Naive thymus-derived CD4-positive, alpha-beta T cell (primary cell): ENCODE data around the gene CDC7. TPM values are rescaled to one million over a fixed set of nuclear protein-coding genes. Genes with fewer than 3 reads are reported as not detected.
A peak's percentile ranks its signal among the peaks of the same experiment; 100 is the strongest.

ENCODE experiments used
- ATAC-seq: fragments of 150-1000 bp; cut with Tn5 transposase; 2 replicates; pipeline ENCODE4 v1.10.0; 2021; ENCODE audit warnings: mild to moderate bottlenecking, moderate library complexity
- CTCF ChIA-PET: fragments of 350-600 bp; sonication (Branson Sonifier 250); formaldehyde crosslinking; loops from one replicate; lab custom pipeline; 2021; ENCODE audit warnings: antibody characterized with exemption; lab: Charles Lee
- POLR2A ChIA-PET: fragments of 350-600 bp; sonication (Branson Sonifier 250); formaldehyde crosslinking; loops from one replicate; lab custom pipeline; 2021; ENCODE audit warnings: antibody characterized with exemption, inconsistent platforms; lab: Charles Lee
- DNase-seq, 9 donors: peaks; one replicate each; pipeline versions ENCODE4 v3.0.0 to v3.0.0-alpha.2; 2020 to 2022; ENCODE audit warnings: mixed read lengths in 1 of 9
- H3K27ac ChIP-seq: one replicate; pipeline ENCODE4 v1.7.0; 2013; ENCODE audit warnings: mild to moderate bottlenecking, low read depth, low read length, moderate library complexity
- H3K27me3 ChIP-seq, 2 donors: one replicate each; pipeline ENCODE4 v1.7.0; 2013; ENCODE audit warnings: low read length in 2 of 2, mild to moderate bottlenecking in 2 of 2, moderate library complexity in 2 of 2; ENCODE audit not compliant: control insufficient read depth in 2 of 2, insufficient read depth in 2 of 2
- H3K36me3 ChIP-seq, 3 experiments: 1 replicate in 2 of 3; 2 replicates in 1 of 3; pipeline ENCODE4 v1.7.0; 2013; ENCODE audit warnings: low read length in 3 of 3, mild to moderate bottlenecking in 3 of 3, moderate library complexity in 1 of 3; ENCODE audit not compliant: insufficient read depth in 3 of 3, control insufficient read depth in 2 of 3
- H3K4me1 ChIP-seq, 2 donors: one replicate each; pipeline ENCODE4 v1.7.0; 2013; ENCODE audit warnings: low read length in 2 of 2, mild to moderate bottlenecking in 2 of 2, moderate library complexity in 1 of 2; ENCODE audit not compliant: control insufficient read depth in 2 of 2, insufficient read depth in 2 of 2
- H3K4me3 ChIP-seq: 2 replicates; pipeline ENCODE4 v1.7.0; 2013; ENCODE audit warnings: mild to moderate bottlenecking, low read length
- H3K9me3 ChIP-seq, 3 experiments: 1 replicate in 2 of 3; 2 replicates in 1 of 3; pipeline ENCODE4 v1.7.0; 2013; ENCODE audit warnings: low read length in 3 of 3; ENCODE audit not compliant: control insufficient read depth in 2 of 3
- H3K27ac Mint-ChIP-seq, 9 donors: one replicate each; pipeline ENCODE4 v1.8.0; 2020 to 2022; ENCODE audit warnings: mixed read lengths in 9 of 9, mild to moderate bottlenecking in 8 of 9, moderate library complexity in 5 of 9, inconsistent platforms in 2 of 9
- H3K27me3 Mint-ChIP-seq, 5 donors: one replicate each; pipeline ENCODE4 v1.8.0; 2021 to 2022; ENCODE audit warnings: mixed read lengths in 5 of 5, mild to moderate bottlenecking in 1 of 5
- H3K36me3 Mint-ChIP-seq, 5 donors: one replicate each; pipeline ENCODE4 v1.8.0; 2020 to 2022; ENCODE audit warnings: mixed read lengths in 5 of 5, mild to moderate bottlenecking in 3 of 5, inconsistent platforms in 1 of 5
- H3K4me1 Mint-ChIP-seq, 7 donors: one replicate each; pipeline ENCODE4 v1.8.0; 2020 to 2022; ENCODE audit warnings: mixed read lengths in 7 of 7, mild to moderate bottlenecking in 3 of 7, inconsistent platforms in 1 of 7
- H3K4me3 Mint-ChIP-seq, 10 donors: one replicate each; pipeline ENCODE4 v1.8.0; 2020 to 2022; ENCODE audit warnings: mild to moderate bottlenecking in 10 of 10, mixed read lengths in 10 of 10, moderate library complexity in 6 of 10, inconsistent platforms in 2 of 10
- H3K9me3 Mint-ChIP-seq, 11 donors: one replicate each; pipeline ENCODE4 v1.8.0; 2020 to 2022; ENCODE audit warnings: mixed read lengths in 11 of 11, mild to moderate bottlenecking in 4 of 11, inconsistent platforms in 1 of 11, moderate library complexity in 1 of 11
- intact Hi-C, 2 donors: fragments of 100-400 bp; cut with micrococcal nuclease; formaldehyde crosslinking; loops; one replicate each; pipeline ENCODE4 v1.15.1; 2023
- polyA plus RNA-seq, 2 donors: library from polyadenylated mRNA; unstranded; fragments of 300-500 nt; fragmentation: Illumina TruSeq; gene quantifications; one replicate each; pipeline ENCODE4 v1.2.3, GENCODE V29; 2021
- total RNA-seq, 6 experiments: library from RNA in 5 of 6; stranded (reverse) in 5 of 6; gene quantifications; 1 replicate in 5 of 6; 2 replicates in 1 of 6; pipeline ENCODE4 v1.2.3 and lab custom pipeline; 2021 to 2026

Gene CDC7
- total and polyA plus RNA-seq, 7 experiments from 2014 or later = 3.6 to 17.9 (median 5.5) TPM

- H3K4me1 Mint-ChIP-seq = peaks cover 29 to 69% (median 31%) of the 10 kb centered on the region in 7 donors
- POLR2A ChIA-PET = interaction anchor here (0.7 to 0.8 kb wide), 2 partner anchors 9 to 1008 kb away, joined by 4 to 5 read pairs; no protein-coding TSS in a partner anchor
- Histone ChIP-seq H3K27ac (no peak overlapping the region), H3K9me3 (no peaks in the 10 kb centered on the region), H3K27me3 (no peaks in the 10 kb centered on the region), H3K4me3 (no peak overlapping the region), H3K36me3 (no peaks in the 10 kb centered on the region), H3K4me1 (peaks cover 27 to 51% of the 10 kb centered on the region in 2 donors)
- peaks cover 0 to 2% (median 0%) of the 10 kb centered on the region in 11 donors for H3K9me3 Mint-ChIP-seq
- H3K27me3 Mint-ChIP-seq = peaks cover 0 to 10% (median 0%) of the 10 kb centered on the region in 5 donors
- ATAC-seq = no peak
- peak overlapping the region in 4 of 9 donors; percentile 69 to 88 (median 82) for H3K27ac Mint-ChIP-seq
- CTCF ChIA-PET = no interaction called here
- no peak overlapping the region for H3K4me3 Mint-ChIP-seq
- intact Hi-C loops = no loop called here
- peaks cover 0 to 21% (median 0%) of the 10 kb centered on the region in 5 donors for H3K36me3 Mint-ChIP-seq
- no peak for DNase-seq
Measured at GRCh38 chr1:91546876-91547275, 46.2 kb downstream of the CDC7 start.

GRCh38 chr1:91548376-91549040 is 47.9 kb downstream of the CDC7 start:
- ChIA-PET POLR2A (no interaction called here), CTCF (interaction anchor here (1.6 kb wide), 1 partner anchor 10 kb away, joined by 4 read pairs; no protein-coding TSS in a partner anchor)
- H3K27me3 Mint-ChIP-seq = peaks cover 0 to 10% (median 0%) of the 10 kb centered on the region in 5 donors
- H3K27ac Mint-ChIP-seq = peak overlapping the region; percentile 69 to 97 (median 88)
- peaks cover 0 to 3% (median 0%) of the 10 kb centered on the region in 11 donors for H3K9me3 Mint-ChIP-seq
- Histone ChIP-seq H3K4me3 (peak overlapping the region; percentile 40), H3K4me1 (peaks cover 27 to 67% of the 10 kb centered on the region in 2 donors), H3K27ac (peak overlapping the region; percentile 4), H3K36me3 (no peaks in the 10 kb centered on the region), H3K9me3 (no peaks in the 10 kb centered on the region), H3K27me3 (no peaks in the 10 kb centered on the region)
- peaks cover 0 to 22% (median 0%) of the 10 kb centered on the region in 5 donors for H3K36me3 Mint-ChIP-seq
- ATAC-seq = peak; percentile 45
- peaks cover 29 to 76% (median 36%) of the 10 kb centered on the region in 7 donors for H3K4me1 Mint-ChIP-seq
- intact Hi-C loops = loop anchor here (1.0 to 2.0 kb wide), 4 partner anchors 8 to 256 kb away; no protein-coding TSS in a partner anchor
- DNase-seq = peak in 2 of 9 donors; percentile 24 to 34
- peak overlapping the region; percentile 63 to 87 (median 70) for H3K4me3 Mint-ChIP-seq

- POLR2A ChIA-PET = interaction anchor here (0.8 kb wide), 1 partner anchor 11 kb away, joined by 3 read pairs; no protein-coding TSS in a partner anchor
Measured at GRCh38 chr1:91549041-91549735, 48.5 kb downstream of the CDC7 start.

GRCh38 chr1:91550961-91551360 is 50.3 kb downstream of the CDC7 start:
- Histone ChIP-seq H3K4me3 (no peak overlapping the region), H3K27ac (no peak overlapping the region), H3K9me3 (no peaks in the 10 kb centered on the region), H3K4me1 (peaks cover 42 to 92% of the 10 kb centered on the region in 2 donors), H3K36me3 (no peaks in the 10 kb centered on the region), H3K27me3 (no peaks in the 10 kb centered on the region)
- peaks cover 0 to 22% (median 0%) of the 10 kb centered on the region in 5 donors for H3K36me3 Mint-ChIP-seq
- peak overlapping the region in 2 of 10 donors; percentile 33 to 39 for H3K4me3 Mint-ChIP-seq
- ATAC-seq (no peak), DNase-seq (no peak)
- H3K9me3 Mint-ChIP-seq = peaks cover 0 to 3% (median 0%) of the 10 kb centered on the region in 11 donors
- ChIA-PET CTCF (no interaction called here), POLR2A (no interaction called here)
- no peaks in the 10 kb centered on the region for H3K27me3 Mint-ChIP-seq
- H3K27ac Mint-ChIP-seq = peak overlapping the region in 1 of 9 donors; percentile 29
- H3K4me1 Mint-ChIP-seq = peaks cover 43 to 87% (median 53%) of the 10 kb centered on the region in 7 donors
- intact Hi-C loops = no loop called here

More at GRCh38 chr1:91549041-91549735, 48.5 kb downstream of the CDC7 start:
- H3K36me3 Mint-ChIP-seq = peaks cover 0 to 22% (median 0%) of the 10 kb centered on the region in 5 donors
- Histone ChIP-seq H3K27me3 (no peaks in the 10 kb centered on the region), H3K4me1 (peaks cover 27 to 74% of the 10 kb centered on the region in 2 donors), H3K27ac (peak overlapping the region; percentile 4), H3K36me3 (no peaks in the 10 kb centered on the region), H3K9me3 (no peaks in the 10 kb centered on the region), H3K4me3 (peak overlapping the region; percentile 40)
- peak overlapping the region; percentile 63 to 87 (median 70) for H3K4me3 Mint-ChIP-seq
- DNase-seq (peak in 6 of 9 donors; percentile 24 to 45 (median 38)), ATAC-seq (peak; percentile 84)
- intact Hi-C loops = loop anchor here (1.0 to 2.0 kb wide), 3 partner anchors 11 to 256 kb away; no protein-coding TSS in a partner anchor
- peaks cover 0 to 3% (median 0%) of the 10 kb centered on the region in 11 donors for H3K9me3 Mint-ChIP-seq
- H3K27ac Mint-ChIP-seq = peak overlapping the region; percentile 69 to 97 (median 88)
- CTCF ChIA-PET = interaction anchor here (0.7 to 1.6 kb wide), 2 partner anchors 9 to 335 kb away, joined by 3 to 4 read pairs; no protein-coding TSS in a partner anchor
- peaks cover 29 to 82% (median 40%) of the 10 kb centered on the region in 7 donors for H3K4me1 Mint-ChIP-seq
- H3K27me3 Mint-ChIP-seq = peaks cover 0 to 10% (median 0%) of the 10 kb centered on the region in 5 donors

- Mint-ChIP-seq H3K4me1 (peaks cover 53 to 97% (median 61%) of the 10 kb centered on the region in 7 donors), H3K36me3 (peaks cover 0 to 22% (median 0%) of the 10 kb centered on the region in 5 donors), H3K9me3 (peaks cover 0 to 3% (median 0%) of the 10 kb centered on the region in 11 donors), H3K27ac (no peak overlapping the region), H3K27me3 (no peaks in the 10 kb centered on the region), H3K4me3 (peak overlapping the region in 1 of 10 donors; percentile 47)
- ChIA-PET CTCF (interaction anchor here (0.6 to 1.2 kb wide), 2 partner anchors 14 to 39 kb away, joined by 3 to 4 read pairs; no protein-coding TSS in a partner anchor), POLR2A (no interaction called here)
- H3K9me3 ChIP-seq = no peaks in the 10 kb centered on the region
- DNase-seq (no peak), ATAC-seq (no peak)
- H3K27me3 ChIP-seq = no peaks in the 10 kb centered on the region
- H3K36me3 ChIP-seq = no peaks in the 10 kb centered on the region
- H3K4me3 ChIP-seq = no peak overlapping the region
- intact Hi-C loops = no loop called here
- H3K4me1 ChIP-seq = peaks cover 47 to 96% of the 10 kb centered on the region in 2 donors
- no peak overlapping the region for H3K27ac ChIP-seq
Measured at GRCh38 chr1:91552091-91552490, 51.4 kb downstream of the CDC7 start.

- no peak overlapping the region for H3K27ac Mint-ChIP-seq
- peaks cover 0 to 22% (median 0%) of the 10 kb centered on the region in 5 donors for H3K36me3 Mint-ChIP-seq
- Histone ChIP-seq H3K4me3 (no peak overlapping the region), H3K36me3 (no peaks in the 10 kb centered on the region), H3K4me1 (peaks cover 43 to 96% of the 10 kb centered on the region in 2 donors), H3K27me3 (no peaks in the 10 kb centered on the region), H3K27ac (no peak overlapping the region), H3K9me3 (no peaks in the 10 kb centered on the region)
- POLR2A ChIA-PET = no interaction called here
- no peak for ATAC-seq
- H3K4me3 Mint-ChIP-seq = peak overlapping the region in 1 of 10 donors; percentile 47
- CTCF ChIA-PET = interaction anchor here (0.6 to 1.2 kb wide), 2 partner anchors 15 to 40 kb away, joined by 3 to 4 read pairs; no protein-coding TSS in a partner anchor
- no peak for DNase-seq
- H3K4me1 Mint-ChIP-seq = peaks cover 50 to 97% (median 61%) of the 10 kb centered on the region in 7 donors
- H3K9me3 Mint-ChIP-seq = peaks cover 0 to 3% (median 0%) of the 10 kb centered on the region in 11 donors
- no peaks in the 10 kb centered on the region for H3K27me3 Mint-ChIP-seq
- intact Hi-C loops = no loop called here
Measured at GRCh38 chr1:91552596-91552995, 51.9 kb downstream of the CDC7 start.
